HG03060 (cell line): ENCODE measurements around the gene ABCC4.
"Not testable (repeated sequence)": the region's sequence is repeated elsewhere in the genome, so short reads cannot be mapped to it uniquely, and the experiment has no call there.

Experiments used
- ATAC-seq: cut with Tn5 transposase; IDR thresholded peaks from one replicate; pipeline ENCODE4 v1.9.1; 2021; ENCODE audit warnings: low read depth, moderate number of reproducible peaks; ENCODE audit not compliant: unreplicated experiment

Gene ABCC4

DNA sequence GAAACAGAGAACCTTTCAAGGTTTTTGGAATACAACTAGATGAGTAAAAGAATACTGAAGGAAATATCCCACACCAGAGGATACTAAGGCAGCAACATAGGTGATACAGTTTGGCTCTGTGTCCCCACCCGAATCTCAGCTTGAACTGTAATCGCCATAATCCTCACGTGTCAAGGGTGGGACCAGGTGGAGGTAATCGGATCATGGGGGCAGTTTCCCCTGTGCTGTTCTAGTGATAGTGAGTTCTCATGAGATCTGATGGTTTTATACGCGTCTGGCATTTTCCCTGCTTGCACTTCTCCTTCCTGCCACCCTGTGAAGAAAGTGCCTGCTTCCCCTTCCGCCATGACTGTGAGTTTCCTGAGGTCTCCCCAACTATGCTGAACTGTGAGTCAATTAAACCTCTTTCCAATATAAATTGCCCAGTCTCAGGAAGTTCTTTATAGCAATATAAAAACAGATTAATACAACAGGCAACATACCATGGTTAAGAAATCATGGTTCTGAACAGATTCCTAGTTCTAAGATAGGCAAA is 97.0 kb downstream of the ABCC4 start:
- ATAC-seq = no peak

DNA sequence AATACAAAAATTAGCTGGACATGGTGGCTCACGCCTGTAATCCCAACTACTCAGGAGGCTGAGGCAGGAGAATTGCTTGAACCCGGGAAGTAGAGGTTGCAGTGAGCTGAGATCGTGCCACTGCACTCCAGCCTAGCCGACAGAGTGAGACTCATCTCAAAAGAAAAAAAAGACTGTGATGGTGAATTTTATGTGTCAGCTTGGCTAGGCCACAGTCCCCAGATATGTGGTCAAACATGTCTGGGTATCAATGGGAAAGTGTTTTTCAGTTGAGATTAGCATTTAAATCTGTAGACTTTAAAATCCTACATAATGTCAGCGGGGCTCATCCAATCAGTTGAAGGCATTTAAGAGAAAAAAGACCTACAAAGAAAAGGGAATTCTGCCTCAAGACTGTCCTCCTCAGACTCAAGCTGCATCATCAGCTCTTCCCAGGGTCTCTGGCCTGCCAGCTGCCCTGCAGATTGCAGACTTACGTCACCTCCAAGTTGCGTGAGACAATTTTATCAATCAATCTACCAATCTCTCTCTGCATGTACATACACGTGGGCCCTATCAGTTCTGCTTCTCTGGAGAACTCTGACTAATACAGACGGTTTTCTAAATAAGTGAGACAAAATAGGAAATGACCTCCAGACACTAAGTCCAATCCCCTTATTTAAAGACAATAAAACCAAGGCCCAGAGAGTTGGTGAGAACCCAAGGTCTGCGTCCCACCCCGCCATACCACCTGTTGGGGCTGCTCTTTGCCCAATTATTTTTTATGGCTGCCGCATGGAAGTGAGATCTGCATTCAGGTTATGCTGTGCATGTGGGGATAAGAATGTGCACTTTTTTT is 99.2 kb downstream of the ABCC4 start:
- ATAC-seq = no peak

GRCh38 chr13:95200386-95200957 is 100.8 kb downstream of the ABCC4 start:
- not testable (repeated sequence) for ATAC-seq

- ATAC-seq = no peak
Measured at GRCh38 chr13:95199896-95200295, 101.4 kb downstream of the ABCC4 start.

- not testable (repeated sequence) for ATAC-seq
Measured at GRCh38 chr13:95198606-95199005, 102.6 kb downstream of the ABCC4 start.

GRCh38 chr13:95197548-95197947 is 103.7 kb downstream of the ABCC4 start:
- no peak for ATAC-seq

- ATAC-seq = no peak
Measured at GRCh38 chr13:95195146-95195545, 106.1 kb downstream of the ABCC4 start.

- no peak for ATAC-seq
Measured at GRCh38 chr13:95193509-95194230, 107.6 kb downstream of the ABCC4 start.

GRCh38 chr13:95192998-95193397 is 108.3 kb downstream of the ABCC4 start:
- no peak for ATAC-seq

DNA sequence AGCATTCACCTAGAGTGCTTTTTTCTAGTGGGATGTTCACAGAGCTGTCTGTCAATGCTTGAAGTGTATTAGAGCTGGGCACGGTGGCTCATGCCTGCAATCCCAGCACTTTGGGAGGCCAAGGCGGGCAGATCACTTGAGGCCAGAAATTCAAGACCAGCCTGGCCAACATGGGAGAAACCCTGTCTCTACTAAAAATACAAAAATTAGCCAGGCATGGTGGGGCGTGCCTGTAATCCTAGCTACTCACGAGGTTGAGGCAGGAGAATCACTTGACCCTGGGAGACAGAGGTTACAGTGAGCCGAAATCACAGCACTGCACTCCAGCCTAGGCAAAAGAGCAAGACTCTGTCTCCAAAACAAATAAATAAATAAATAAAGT is 108.7 kb downstream of the ABCC4 start:
- not testable (repeated sequence) for ATAC-seq

GRCh38 chr13:95191821-95192563 is 109.3 kb downstream of the ABCC4 start:
- peak; percentile 86 for ATAC-seq

DNA sequence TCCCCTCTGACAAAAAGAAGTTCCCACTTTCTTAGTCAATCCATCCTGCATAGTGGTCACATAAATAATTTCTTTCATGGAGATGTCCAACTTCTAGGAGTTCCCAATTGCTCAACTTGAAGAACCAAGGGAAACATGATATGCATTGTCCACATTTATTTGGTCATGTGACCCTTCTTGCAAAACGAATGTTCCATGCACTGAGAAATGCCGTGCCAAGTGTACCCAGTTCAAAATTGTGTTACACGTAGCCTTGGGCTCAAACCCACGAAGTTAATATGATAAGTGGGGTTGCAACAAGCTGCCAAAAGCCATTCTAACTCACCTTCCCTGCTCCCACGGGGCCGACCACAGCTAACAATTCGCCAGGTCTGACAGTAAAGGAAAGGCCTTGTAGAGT is 113.1 kb downstream of the ABCC4 start:
- ATAC-seq = no peak

- ATAC-seq = no peak
Measured at GRCh38 chr13:95185851-95186250, 115.4 kb downstream of the ABCC4 start.

- no peak for ATAC-seq
Measured at GRCh38 chr13:95185311-95185710, 115.9 kb downstream of the ABCC4 start.

DNA sequence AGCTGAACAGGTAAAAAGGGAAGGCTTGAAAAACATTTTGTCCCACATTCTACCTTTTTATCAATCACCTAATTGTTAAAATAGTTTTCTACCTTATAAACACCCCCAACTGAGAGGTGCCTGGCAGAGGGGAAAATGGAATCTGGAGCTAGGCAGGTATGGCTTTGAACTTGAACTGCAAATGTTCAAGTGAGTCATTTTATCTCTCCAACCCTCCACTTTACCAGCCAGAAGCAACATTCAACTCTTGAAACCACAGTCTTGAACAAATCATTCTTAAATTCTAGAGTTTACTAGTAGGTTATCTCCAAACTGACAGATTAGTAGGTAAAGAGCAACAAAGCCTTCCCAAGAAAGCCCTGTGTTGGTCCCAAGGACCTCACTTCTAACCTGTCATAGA is 116.9 kb downstream of the ABCC4 start:
- no peak for ATAC-seq

DNA sequence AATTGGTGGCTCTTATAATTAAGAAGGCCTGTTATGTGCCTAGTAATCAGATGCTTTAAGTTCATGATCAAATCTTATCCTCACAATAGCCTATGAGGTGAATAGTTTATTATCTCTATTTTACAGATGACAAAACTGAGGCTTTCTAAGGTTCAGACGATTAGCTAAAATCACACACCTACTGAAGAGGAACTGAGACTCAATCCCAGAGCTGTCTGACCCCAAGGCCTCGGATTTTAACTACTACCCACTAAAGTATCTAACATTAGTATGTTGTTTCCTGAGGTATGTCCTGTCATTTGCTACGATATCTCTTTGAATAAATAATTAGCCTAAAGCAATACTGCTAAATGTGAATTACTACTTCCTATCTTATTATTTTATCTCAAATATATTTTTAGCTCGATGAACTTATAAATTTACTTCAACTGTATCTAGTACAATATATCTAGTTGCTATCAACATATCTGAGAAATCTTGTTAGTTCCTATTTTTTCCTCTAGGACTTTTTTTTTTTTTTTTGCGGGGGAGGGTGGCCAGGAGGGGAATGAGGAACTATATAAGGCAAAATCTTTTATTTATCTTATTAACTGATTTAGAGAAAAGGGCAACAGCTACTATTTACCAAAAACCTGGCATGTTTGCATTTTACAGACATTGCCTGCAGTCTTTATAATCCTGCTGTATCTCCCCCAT is 118.5 kb downstream of the ABCC4 start:
- ATAC-seq = peak; percentile 60

DNA sequence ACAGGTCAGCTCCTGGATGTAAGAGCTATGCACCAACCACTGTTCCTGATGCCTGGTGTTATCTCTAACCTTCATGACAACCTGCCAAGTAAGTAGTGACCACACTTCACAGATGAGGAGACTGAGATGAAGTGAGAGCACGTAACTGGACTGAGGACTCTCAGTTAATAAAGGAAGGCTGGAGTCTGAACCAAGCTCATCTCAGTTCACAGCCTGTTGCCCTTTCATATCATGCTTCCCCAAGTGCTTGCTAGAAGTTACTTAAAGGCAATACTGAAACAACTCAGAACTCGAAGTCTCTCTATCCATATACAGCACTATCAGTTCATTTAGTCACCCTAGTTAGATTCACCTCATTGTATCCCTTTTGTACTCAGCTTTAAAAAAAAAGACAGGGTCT is 119.7 kb downstream of the ABCC4 start:
- peak; percentile 53 for ATAC-seq

- ATAC-seq = no peak
Measured at GRCh38 chr13:95180513-95181245, 120.6 kb downstream of the ABCC4 start.

DNA sequence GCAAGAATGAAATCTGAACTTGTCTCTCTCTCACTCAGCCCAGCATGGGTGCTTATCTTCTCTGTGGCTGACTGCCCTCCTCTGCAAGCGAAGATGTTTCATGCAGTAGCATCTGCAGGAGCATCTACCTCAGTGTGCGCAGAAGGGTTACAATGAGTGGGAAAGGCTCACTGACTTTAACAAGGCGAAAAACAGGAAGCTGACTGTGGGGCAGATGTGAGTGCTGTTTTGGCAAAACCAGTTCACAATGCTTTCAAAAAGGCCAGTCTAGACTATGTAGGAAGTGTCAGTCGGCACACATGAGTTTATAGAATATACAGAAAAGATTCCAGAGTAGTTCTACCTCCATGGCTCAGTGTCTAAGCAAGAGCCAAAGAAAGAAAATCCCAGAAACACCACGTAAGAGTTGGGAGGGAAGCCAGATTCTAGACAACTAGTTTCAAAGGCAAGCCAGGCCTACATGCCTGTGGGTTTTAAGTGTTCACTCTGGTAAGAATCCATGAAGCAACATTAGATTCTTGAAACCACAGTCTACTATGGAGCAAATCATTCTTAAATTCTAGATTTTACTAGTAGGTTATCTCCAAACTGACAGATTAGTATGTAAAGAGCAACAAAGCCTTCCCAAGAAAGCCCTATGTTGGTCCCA is 124.5 kb downstream of the ABCC4 start:
- ATAC-seq = no peak
